ENCODE results near the gene KPNB1.

KPNB1 gene

DNA sequence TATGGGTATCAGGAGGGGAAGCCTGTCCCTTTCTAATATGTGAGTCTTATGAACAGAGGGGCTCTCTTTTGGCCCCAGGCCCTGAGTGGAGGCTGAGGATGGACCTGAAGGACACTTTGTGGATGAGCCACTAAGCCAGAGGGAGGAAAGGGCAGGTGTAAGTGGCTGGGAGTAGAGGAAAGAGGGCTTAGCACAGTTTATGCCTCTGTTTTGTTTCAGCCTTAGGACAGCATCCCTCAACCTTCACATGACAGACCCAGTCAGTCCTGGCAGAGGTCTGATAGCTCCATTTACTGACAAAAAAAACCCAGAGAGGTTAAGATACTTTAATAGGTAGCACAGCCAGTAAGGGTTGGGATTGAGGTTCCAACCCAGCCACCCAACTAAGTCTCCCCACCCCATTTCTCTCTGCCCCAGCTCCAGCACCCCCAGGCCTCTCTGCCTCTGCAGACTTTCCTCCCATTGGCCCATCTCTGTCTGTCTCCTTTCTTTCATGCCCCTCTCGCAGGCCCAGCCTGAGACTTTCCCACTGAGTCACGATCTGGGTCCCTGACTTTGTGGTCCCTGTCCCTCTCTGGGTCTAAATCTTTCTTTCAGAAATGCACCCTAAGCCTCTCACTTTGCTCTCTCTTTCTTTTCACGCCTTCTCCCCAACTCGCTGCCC, 78.6 kb downstream of the KPNB1 start:
- DNase-seq (ENCODE audit: low spot score): no peak

DNA sequence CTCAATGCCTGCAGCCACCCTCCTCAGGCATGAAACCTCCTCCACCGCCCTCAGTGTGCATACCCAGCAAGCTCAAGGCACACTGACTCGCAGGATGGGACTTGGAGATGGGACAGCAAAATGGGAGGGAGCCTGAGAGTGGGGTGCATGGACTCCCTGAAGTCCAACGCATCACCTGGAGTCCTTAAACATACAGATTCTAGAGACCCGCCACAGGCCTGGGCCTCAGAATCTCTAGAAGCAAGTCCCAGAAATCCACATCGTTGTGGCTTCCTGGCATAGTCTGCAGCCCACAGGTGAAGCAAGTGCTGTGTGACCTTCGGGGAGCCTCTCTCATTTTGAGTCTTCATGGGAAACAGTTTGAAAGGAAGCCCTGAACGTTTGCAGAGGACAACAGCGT, 79.8 kb downstream of the KPNB1 start:
- DNase-seq (ENCODE audit: low spot score): no peak

DNA sequence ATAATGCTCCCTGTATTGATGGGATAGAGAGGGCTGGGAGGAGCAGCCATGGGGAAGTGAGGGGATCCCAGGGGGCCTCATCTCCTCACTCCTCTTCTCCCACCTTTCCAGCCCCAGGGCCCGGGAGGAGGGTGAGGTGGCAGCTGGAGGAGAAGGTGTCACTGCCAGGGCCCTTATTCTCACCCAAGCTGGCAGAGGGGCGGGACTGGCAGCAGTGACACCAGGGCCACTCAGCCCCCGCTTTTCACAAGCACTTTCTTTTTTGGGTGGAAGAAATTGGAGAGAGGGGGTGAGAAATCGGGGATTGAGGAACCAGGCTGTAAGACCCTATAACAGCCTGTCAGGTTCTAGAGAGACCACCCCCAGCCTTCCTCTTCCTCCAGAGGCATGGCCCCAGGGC, 81.0 kb downstream of the KPNB1 start:
- DNase-seq (ENCODE audit: low spot score): no peak

DNA sequence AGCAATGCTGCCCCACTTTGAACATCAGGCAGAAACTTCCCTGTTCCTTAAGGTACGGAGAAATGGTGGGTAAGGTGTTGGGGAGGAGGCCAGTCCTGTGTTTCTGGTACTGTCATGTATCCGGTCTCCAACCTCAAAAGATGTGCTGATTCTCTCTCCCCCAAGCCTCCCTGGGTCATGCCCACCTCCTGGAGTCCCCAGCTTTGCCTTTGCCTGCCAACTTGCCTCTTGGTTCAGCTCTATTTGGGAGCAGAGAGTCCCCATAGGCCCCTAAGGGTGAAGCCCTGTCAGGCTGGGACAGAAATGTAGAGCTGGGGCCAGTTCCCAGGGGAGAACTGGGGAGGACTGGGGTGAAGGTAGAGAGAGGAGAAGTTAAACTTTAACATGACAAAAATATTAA, 81.7 kb downstream of the KPNB1 start:
- no peak for DNase-seq (ENCODE audit: low spot score)

DNA sequence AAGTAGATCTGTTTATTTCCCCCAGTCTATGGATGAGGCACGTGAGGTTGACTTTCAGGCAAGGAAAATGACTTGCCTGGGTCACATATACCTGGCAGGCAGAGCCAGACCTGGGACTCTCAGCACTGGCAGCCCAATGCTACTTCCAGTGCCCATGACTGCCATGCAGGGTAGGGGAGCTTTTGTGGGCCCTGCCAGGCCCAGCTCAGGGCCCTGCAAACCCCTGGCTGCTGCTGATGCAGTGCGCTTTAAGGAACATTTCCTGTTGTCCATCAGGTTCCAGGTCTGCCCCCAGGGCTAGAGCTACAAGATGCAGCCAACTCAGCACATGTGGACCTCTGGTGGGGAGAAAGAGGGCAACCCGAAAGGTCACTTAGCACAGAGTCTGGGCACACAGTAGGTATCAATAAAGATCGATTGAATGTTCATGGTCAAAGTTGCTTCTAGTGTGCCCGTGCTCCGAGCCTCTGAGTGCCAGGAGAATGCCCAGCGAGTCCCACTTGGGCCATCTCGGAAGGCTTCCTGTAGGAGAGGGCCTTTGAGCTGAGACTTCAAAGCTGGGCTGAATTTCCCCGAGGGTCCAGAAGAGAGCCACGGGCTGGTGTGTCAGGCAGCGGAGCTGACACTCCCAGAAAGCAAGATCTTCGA, 82.8 kb downstream of the KPNB1 start:
- no peak for DNase-seq (ENCODE audit: low spot score)

DNA sequence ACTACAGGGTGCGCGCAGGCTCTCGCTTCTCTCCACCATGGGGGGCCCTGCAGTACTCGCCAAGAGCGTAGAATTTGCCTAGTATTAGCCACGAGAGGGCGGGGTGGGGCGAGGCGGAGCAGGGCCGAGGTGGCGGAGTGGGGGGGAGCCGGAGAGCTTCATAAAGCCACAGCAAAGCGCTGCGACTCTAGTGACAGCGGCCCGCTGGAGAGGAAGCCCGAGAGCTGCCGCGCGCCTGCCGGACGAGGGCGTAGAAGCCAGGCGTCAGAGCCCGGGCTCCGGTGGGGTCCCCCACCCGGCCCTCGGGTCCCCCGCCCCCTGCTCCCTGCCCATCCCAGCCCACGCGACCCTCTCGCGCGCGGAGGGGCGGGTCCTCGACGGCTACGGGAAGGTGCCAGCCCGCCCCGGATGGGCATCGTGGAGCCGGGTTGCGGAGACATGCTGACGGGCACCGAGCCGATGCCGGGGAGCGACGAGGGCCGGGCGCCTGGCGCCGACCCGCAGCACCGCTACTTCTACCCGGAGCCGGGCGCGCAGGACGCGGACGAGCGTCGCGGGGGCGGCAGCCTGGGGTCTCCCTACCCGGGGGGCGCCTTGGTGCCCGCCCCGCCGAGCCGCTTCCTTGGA, 83.4 kb downstream of the KPNB1 start, which contains the start of gene TBX21:
Gene TBX21 (plus strand): TSS at position 190 of the 627 bp plus-strand sequence. CDS start 219 bp downstream, at position 409.
- DNase-seq (ENCODE audit: low spot score): peak; percentile 88

DNA sequence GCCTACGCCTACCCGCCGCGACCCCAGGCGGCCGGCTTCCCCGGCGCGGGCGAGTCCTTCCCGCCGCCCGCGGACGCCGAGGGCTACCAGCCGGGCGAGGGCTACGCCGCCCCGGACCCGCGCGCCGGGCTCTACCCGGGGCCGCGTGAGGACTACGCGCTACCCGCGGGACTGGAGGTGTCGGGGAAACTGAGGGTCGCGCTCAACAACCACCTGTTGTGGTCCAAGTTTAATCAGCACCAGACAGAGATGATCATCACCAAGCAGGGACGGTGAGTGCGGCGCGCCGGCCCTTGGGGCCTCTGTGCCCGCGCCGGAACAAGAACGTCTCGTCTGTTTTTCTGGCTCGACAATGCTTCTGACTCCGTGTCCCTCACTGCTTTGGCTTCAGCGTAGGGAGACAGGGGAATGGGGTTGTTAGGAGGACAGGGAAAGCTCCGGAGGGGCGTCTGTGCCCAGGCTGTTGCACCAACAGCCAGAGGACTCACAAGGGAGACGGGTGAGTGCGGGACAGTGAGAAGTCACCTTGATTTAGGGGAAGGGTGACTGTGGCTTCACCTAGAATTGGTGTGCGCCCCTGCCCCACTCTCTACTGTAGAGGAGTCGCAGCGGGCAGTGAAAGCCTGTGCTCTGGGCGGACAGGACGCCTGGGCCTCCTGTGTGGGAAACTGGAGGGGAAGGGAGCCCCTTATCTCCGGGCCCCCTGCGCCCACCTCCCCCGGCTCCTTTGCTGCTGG, 84.1 kb downstream of the KPNB1 start:
- DNase-seq (ENCODE audit: low spot score): no peak

DNA sequence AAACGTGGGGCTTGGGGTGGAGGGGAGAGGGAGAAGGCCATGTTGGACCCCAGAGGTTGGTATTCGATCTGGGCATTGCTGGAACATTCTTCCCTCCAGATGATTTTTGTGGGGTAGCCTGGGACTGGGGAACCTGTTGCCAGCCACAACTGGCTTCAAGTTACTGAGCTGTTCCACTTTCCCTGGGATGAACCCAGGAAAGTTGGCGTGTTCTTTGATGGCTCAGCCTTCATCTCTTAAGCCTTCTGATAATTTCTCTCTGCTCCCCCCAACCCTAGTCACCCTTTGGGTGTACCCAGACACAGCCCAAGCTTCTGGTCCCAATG, 85.4 kb downstream of the KPNB1 start:
- DNase-seq (ENCODE audit: low spot score): no peak
